HCT116 (cell line): ENCODE data around the gene IRAG1.
A peak's percentile ranks its signal among the peaks of the same experiment; 100 is the strongest.

Experiments used
- RAD21 ChIP-seq: IDR thresholded peaks from 2 replicates; pipeline ENCODE4 v1.6.1; 2012; ENCODE audit warnings: low read depth, mild to moderate bottlenecking
- SP1 ChIP-seq: IDR thresholded peaks from 2 replicates; pipeline ENCODE4 v1.6.1; 2012; ENCODE audit warnings: low read depth
- ZFX ChIP-seq: fragments of 450-650 bp; IDR thresholded peaks from 2 replicates; pipeline ENCODE4 v1.6.1; 2017
- ZNF274 ChIP-seq: fragments of 200-500 bp; sonication (Bioruptor generic); IDR thresholded peaks from 2 replicates; pipeline ENCODE4 v1.6.1; 2014; ENCODE audit warnings: mild to moderate bottlenecking, low read depth, low read length, inconsistent platforms
- TF ChIP-seq, protein P1 (sequence below), 3 experiments: fragments of 200-600 bp in 1 of 3; sonication (generic) in 1 of 3; IDR thresholded peaks in 2 of 3; conservative IDR thresholded peaks in 1 of 3; 2 replicates each; pipeline ENCODE4 v1.5.1; 2012 to 2017; ENCODE audit warnings: low read depth in 2 of 3, low read length in 2 of 3, antibody characterized with exemption in 1 of 3, borderline replicate concordance in 1 of 3, control low read depth in 1 of 3, mild to moderate bottlenecking in 1 of 3, mixed read lengths in 1 of 3, mixed run types in 1 of 3, moderate library complexity in 1 of 3; ENCODE audit not compliant: insufficient read depth in 1 of 3

DNA sequence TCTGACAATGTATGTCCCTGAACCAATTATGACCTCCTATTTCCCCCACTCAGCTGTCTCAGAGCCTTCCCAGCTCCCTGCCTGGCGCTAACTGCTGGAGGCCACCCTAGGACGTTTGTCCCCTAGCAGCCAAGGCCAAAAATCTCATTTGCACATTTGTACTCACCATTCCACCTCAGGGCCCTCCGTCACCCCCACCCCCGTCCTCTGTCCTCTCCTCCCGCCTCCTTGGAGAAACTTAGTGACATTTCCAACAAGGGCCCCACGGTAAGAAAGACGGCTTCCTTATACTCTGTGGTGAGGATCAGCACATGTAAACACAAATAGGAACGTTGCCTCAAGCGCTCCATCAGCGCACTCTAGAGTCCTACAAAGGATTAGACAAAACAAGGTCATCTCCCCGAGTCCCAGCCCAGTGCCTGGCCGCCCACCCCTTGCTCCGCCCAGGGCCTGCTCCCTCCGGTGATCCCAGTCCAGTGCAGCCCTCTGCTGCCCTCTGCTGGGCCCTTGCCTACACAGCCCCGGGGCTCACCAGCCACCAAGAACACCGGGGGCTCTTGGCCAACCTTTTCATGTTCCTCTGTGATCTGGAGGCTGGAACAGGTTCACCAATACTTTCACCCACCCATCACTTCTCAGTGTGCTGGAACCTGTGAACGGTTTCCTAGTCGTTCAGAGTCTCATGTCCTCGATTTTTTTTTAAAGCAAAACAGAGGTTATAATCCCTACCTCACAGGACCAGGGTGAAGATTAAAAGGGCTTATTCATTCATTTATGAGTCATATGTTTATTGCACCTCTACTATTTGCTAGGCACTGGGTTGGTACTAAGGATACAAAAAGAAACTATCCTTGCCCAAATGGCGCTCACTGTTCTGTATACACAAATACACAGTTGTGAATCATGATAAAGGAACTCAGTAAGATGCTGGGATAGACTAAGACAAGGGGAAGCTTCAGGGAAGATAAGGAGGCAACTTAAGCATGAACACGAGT, 42.2 kb upstream of the IRAG1 start:
- TF ChIP-seq, protein P1, sequence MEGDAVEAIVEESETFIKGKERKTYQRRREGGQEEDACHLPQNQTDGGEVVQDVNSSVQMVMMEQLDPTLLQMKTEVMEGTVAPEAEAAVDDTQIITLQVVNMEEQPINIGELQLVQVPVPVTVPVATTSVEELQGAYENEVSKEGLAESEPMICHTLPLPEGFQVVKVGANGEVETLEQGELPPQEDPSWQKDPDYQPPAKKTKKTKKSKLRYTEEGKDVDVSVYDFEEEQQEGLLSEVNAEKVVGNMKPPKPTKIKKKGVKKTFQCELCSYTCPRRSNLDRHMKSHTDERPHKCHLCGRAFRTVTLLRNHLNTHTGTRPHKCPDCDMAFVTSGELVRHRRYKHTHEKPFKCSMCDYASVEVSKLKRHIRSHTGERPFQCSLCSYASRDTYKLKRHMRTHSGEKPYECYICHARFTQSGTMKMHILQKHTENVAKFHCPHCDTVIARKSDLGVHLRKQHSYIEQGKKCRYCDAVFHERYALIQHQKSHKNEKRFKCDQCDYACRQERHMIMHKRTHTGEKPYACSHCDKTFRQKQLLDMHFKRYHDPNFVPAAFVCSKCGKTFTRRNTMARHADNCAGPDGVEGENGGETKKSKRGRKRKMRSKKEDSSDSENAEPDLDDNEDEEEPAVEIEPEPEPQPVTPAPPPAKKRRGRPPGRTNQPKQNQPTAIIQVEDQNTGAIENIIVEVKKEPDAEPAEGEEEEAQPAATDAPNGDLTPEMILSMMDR (IDR thresholded peaks at IDR 0.05 in 2 of 3, conservative IDR thresholded peaks at IDR 0.05 in 1 of 3; ENCODE audit: borderline replicate concordance in 1 of 3, insufficient read depth in 1 of 3, low read depth in 2 of 3, low read length in 2 of 3) = peak; percentile 95 to 99 (median 98)
- TF ChIP-seq ZFX (no peak), ZNF274 (no peak), RAD21 (peak; percentile 100), SP1 (peak; percentile 62)
